ENCODE data around the gene FYN. TPM values are rescaled to one million over a fixed set of nuclear protein-coding genes. Genes with fewer than 3 reads are reported as not detected.

Gene FYN
- total and polyA plus RNA-seq, 2 of the 13 experiments (the other 11 are each of a cell fraction or from before 2014, with no cell fraction given), result 15.5 to 24.6 TPM

DNA sequence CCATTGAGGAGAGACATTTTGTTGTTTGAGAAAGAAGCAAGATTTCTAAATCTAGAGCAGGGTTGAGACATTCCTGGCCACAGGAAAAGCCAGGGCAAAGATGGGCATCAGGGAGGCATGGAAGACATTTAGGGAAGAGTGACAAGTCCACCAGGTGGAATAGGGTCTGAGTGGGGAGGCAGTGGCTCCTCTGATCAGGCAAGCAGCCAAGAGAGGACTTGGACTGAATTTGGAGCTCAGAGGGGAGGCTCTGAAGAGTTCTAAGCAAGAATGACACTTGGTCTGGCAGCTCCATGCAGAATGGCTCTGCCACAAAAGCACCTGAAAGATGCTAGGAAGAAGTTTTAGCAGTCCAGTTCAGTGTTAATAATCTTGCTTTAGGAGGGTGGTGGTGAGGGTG is 120.8 kb downstream of the FYN start:
- Histone ChIP-seq H3K4me1 (ENCODE audit: insufficient read depth, low read length) (no peaks in the 10 kb centered on the region), H4K20me1 (ENCODE audit: insufficient read depth, low read length) (no peaks in the 10 kb centered on the region), H3K9ac (ENCODE audit: insufficient read depth, low read depth, low read length) (no peak overlapping the region), H3K79me2 (ENCODE audit: insufficient read depth, low read length) (no peaks in the 10 kb centered on the region), H3K27ac (ENCODE audit: extremely low read length, insufficient read depth, low read length) (no peak overlapping the region), H3K9me3 (ENCODE audit: low read length) (no peaks in the 10 kb centered on the region), H3K36me3 (replicated peaks in 1 of 2; ENCODE audit: control insufficient read depth in 1 of 2, insufficient read depth in 2 of 2, low read length in 2 of 2) (no peaks in the 10 kb centered on the region), H3K27me3 (ENCODE audit: control insufficient read depth in 1 of 2, insufficient read depth in 2 of 2, low read length in 2 of 2) (no peaks in the 10 kb centered on the region), H3K4me3 (replicated peaks in 1 of 3; ENCODE audit: insufficient read depth in 1 of 3, low read depth in 2 of 3, low read length in 3 of 3) (no peak overlapping the region), H3K4me2 (ENCODE audit: low read depth, low read length) (no peak overlapping the region), H2AFZ (ENCODE audit: low read length) (no peak overlapping the region)
- in situ Hi-C loops (cut with HindIII; ENCODE audit: extremely low pct_ligation_motif_present, low pct_unique_long_range_greater_than_20kb), result no loop called here
- TF ChIP-seq SMAD3 (CRISPR knock-in tag; IDR thresholded peaks at IDR 0.05) (no peak), NFE2L2 (IDR thresholded peaks at IDR 0.05; ENCODE audit: low read length) (no peak), CREM (IDR thresholded peaks at IDR 0.05) (no peak), CREM (CRISPR knock-in tag; IDR thresholded peaks at IDR 0.05) (no peak), NBN (conservative IDR thresholded peaks at IDR 0.05) (no peak), SNAI1 (CRISPR knock-in tag; IDR thresholded peaks at IDR 0.05; ENCODE audit: borderline replicate concordance) (no peak), NR3C1 (CRISPR knock-in tag; IDR thresholded peaks at IDR 0.05) (no peak), ZNF800 (CRISPR knock-in tag; IDR thresholded peaks at IDR 0.05) (no peak), ZNF24 (IDR thresholded peaks at IDR 0.05) (no peak), ZNF33B (CRISPR knock-in tag; IDR thresholded peaks at IDR 0.05) (no peak), TBX2 (CRISPR knock-in tag; IDR thresholded peaks at IDR 0.05; ENCODE audit: borderline replicate concordance) (no peak), ZNF660 (CRISPR knock-in tag; IDR thresholded peaks at IDR 0.05; ENCODE audit: borderline replicate concordance, low read depth) (no peak), ZNF18 (CRISPR knock-in tag; IDR thresholded peaks at IDR 0.05; ENCODE audit: insufficient replicate concordance) (no peak)
- ATAC-seq (no peak), DNase-seq (ENCODE audit: low spot score) (no peak), FAIRE-seq (no peak)
- POLR2A ChIA-PET, result no interaction called here
- no TSS peak for BruUV-seq (replicated peaks)
- intact Hi-C loops (cut with micrococcal nuclease; ENCODE audit: unreplicated experiment), result no loop called here
- CTCF ChIA-PET (ENCODE audit: low intra/inter-chr PET ratio, low total read pairs), result no interaction called here

Data from HepG2 (cell line).